Erythroblast (primary cell): ENCODE measurements around the gene PRKAR1B.

Experiments used
- DNase-seq, 2 experiments: peaks; one replicate each; lab custom pipeline; 2025; lab: John Stamatoyannopoulos, UW
- GATA1 ChIP-seq: IDR thresholded peaks from 2 replicates; pipeline ENCODE4 v1.6.1; 2011; ENCODE audit warnings: low read depth, mild to moderate bottlenecking, control low read depth, low read length, moderate library complexity
- POLR2A ChIP-seq: IDR thresholded peaks from 2 replicates; pipeline ENCODE4 v1.6.1; 2011; ENCODE audit warnings: mild to moderate bottlenecking, low read length

The PRKAR1B gene

GRCh38 chr7:540579-540978 lies 186.5 kb downstream of the PRKAR1B start:
- DNase-seq: no peak
- TF ChIP-seq GATA1 (no peak), POLR2A (no peak)

- no peak for TF ChIP-seq POLR2A
- no peak for TF ChIP-seq GATA1
- DNase-seq: no peak
Measured at GRCh38 chr7:539731-540411, 187.2 kb downstream of the PRKAR1B start.

- TF ChIP-seq GATA1: no peak
- no peak for TF ChIP-seq POLR2A
- no peak for DNase-seq
Measured at GRCh38 chr7:538764-539685, 188.1 kb downstream of the PRKAR1B start.

GRCh38 chr7:537911-538634 lies 189.0 kb downstream of the PRKAR1B start:
- TF ChIP-seq POLR2A (no peak), GATA1 (no peak)
- no peak for DNase-seq

GRCh38 chr7:536231-536630 lies 190.8 kb downstream of the PRKAR1B start:
- no peak for DNase-seq
- TF ChIP-seq GATA1: no peak
- TF ChIP-seq POLR2A: no peak

DNA sequence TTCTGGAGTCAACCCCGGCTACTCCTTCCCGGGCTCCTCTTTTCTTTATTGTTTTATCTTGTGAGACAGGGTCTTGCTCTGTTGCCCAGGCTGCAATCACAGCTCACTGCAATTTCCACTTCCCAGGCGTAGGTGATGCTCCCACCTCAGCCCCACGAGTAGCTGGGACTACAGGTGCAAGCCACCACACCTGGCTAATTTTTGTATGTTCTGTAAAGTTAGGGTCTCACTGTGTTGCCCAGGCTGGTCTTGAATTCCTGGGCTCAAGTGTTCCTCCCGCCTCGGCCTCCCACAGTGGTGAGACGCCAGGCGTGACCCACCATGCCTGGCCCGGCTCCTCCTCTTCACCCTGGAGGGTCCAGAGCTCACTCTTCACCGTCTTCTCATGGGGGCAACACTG lies 192.1 kb downstream of the PRKAR1B start:
- TF ChIP-seq POLR2A (no peak), GATA1 (no peak)

DNA sequence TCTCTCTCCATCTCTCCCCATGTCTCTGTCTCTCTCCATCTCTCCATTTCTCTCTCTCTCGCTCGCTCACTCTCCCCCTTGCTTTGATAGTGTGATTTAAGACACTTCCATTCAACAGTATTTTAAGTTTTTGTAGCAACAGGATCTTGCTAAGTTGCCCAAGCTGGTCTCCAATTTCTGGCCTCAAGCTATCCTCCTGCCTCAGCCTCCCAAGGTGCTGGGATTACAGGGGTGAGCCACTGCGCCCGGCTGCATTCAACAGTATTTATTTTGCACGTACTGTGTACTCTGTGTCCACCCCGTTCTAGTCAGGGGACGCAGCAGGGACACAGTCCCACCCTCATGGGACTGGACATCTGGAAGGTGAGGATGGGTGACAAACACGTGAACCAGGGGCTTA lies 193.0 kb downstream of the PRKAR1B start:
- DNase-seq: no peak
- no peak for TF ChIP-seq POLR2A
- no peak for TF ChIP-seq GATA1

More for the DNA sequence above, 192.1 kb downstream of the PRKAR1B start:
- no peak for DNase-seq

GRCh38 chr7:533266-533665 lies 193.8 kb downstream of the PRKAR1B start:
- DNase-seq: no peak
- TF ChIP-seq GATA1: no peak
- TF ChIP-seq POLR2A: no peak

- DNase-seq: no peak
Measured at GRCh38 chr7:532379-533143, 194.5 kb downstream of the PRKAR1B start.

GRCh38 chr7:531777-532176 lies 195.3 kb downstream of the PRKAR1B start:
- DNase-seq: no peak
- TF ChIP-seq POLR2A (no peak), GATA1 (no peak)

More at GRCh38 chr7:532379-533143, 194.5 kb downstream of the PRKAR1B start:
- TF ChIP-seq POLR2A (no peak), GATA1 (no peak)

- TF ChIP-seq GATA1 (no peak), POLR2A (no peak)
- DNase-seq: no peak
Measured at GRCh38 chr7:528451-528850, 198.6 kb downstream of the PRKAR1B start.

DNA sequence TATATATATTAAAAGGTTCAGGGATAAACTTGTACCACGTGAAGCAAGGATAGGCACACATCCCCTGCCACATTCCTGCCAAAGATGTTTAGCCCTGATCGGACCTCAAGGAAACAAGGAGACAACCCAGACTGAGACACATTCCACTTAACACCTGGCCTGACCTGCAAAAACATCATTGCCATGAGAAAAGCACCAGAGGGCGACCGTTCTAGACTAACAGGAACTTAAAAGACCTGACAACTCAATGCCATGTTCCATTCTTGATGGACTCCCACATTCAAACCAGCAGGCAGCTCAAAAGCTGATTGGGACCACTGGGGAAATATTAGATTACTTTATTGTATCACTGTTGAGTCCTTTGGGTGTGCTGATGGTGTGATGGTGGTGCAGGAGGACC lies 199.4 kb downstream of the PRKAR1B start:
- no peak for DNase-seq
- TF ChIP-seq POLR2A (no peak), GATA1 (no peak)
